Activated CD4-positive, CD25-positive, alpha-beta regulatory T cell treated with anti-CD3 and anti-CD28 coated beads, Interleukin-2, amount 50 U/mL, for 72 hours (primary cell): Measurements from ENCODE around the gene ACYP2.
"Not testable (repeated sequence)": the region's sequence is repeated elsewhere in the genome, so short reads cannot be mapped to it uniquely, and the experiment has no call there.

Experiments
- DNase-seq: peaks from one replicate; pipeline ENCODE4 v3.0.0; 2021

The ACYP2 gene

DNA sequence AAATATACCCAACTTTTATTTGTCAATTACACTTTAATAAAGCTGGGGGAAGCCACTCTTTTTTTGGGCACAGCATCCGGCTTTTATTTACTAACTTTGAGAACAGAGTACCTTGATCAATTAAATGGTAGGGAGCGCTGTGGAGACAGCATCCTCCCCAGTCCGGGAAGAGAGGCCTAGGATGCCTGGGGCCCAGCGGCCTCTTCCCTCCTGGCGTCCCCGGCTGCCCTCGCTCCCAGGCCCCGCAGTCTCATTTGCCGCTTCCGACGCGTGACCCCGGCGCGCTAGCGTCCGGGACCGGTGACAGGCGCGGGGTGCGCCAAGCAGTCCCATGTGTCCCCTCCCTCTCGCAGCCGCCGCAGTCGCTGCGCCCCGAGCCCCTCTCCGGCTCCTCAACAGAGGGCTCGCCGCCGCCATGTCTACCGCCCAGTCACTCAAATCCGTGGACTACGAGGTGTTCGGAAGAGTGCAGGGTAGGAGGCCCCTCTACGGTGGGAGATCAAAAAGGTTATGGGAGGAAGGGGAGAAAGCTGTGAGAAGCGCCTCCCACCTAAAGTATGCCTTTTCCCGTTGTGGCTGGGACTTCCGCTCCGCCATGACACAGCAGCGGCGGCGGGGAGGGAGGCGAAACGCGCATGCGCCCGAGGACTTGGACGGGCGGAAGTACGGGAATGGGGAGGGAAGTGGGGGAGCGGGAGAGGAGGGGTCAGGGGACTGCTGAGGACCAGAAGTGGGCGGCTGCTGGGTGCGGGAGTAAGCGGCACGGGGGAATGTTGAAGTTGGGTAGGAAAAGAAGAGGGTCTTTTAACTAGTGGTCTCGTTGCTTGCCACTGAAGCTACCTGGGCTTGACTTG lies at the start of gene ACYP2:
Gene ACYP2 (plus strand): TSS at position 332 of the 854 bp plus-strand sequence.
- DNase-seq, result peak; percentile 93

DNA sequence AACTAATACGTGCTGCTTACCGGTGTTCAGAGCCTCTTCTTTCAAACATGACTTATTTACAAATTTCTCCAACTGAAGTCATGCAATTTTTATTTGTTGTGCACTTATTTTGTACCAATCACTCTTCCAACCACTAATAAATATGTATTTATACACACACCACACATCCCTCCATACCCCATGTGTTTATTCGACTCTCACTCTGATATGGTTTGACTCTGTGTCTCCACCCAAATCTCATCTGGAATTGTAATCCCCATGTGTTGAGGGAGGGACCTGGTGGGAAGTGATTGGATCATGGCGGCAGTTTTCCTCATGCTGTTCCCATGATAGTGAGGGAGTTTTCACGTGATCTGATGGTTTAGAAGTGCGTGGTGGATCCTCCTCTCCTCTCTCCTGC lies 49.5 kb upstream of the ACYP2 start:
- DNase-seq, result no peak

DNA sequence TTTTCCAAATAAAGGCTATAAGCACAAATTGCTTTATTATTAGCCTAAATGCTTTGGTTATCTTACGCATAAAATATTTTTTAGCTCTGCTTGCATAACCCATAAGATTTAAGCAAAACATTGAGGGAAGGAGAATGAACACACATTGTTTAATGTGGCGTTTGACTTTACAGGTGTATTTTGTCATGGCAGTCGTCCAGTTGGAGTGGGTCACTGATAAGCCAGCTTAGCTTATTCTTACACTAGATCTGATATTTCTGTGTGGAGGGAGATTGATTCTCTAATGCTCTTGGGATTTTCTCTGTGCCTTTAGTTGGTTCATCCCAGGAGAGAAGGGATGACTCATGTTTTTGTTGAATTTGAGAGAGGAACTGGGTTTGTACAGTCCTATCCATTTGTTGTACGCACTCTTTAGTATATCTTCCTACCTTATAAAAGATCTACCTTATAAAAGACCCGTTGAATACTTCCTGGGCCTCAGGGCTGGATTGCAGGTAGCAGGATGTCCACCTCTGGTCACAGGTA lies 47.5 kb upstream of the ACYP2 start:
- no peak for DNase-seq

DNA sequence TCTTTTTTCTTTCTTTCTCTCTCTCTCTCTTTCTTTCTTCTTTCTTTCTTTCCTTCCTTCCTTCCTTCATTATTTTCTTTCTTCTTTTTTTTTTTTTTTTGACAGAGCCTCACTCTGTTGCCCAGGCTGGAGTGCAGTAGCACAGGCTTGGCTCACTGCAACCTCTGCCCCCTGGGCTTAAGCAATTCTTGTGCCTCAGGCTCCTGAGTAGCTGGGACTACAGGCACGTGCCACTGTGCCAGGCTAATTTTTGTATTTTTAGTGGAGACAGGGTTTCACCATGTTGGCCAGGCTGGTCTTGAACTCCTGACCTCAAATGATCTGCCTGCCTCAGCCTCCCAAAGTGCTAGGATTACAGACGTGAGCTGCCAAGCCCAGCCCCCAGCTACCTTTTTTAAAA lies 42.9 kb upstream of the ACYP2 start:
- not testable (repeated sequence) for DNase-seq

DNA sequence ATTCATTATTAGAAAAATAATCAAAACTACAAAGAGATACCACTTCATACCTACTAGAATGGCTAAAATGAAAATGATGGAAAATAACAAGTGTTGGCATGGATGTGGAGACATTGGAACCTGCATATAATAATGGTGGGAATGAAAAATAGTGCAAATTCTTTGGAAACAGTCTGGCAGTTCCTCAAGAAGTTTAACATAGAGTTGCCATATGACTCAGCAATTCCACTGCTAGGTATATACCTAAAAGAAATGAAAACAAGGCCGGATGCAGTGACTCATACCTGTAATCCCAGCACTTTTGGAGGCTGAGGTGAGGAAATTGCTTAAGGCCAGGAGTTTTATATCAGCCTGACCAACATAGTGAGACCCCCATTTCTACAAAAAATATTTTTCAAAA lies 41.6 kb upstream of the ACYP2 start:
- no peak for DNase-seq

DNA sequence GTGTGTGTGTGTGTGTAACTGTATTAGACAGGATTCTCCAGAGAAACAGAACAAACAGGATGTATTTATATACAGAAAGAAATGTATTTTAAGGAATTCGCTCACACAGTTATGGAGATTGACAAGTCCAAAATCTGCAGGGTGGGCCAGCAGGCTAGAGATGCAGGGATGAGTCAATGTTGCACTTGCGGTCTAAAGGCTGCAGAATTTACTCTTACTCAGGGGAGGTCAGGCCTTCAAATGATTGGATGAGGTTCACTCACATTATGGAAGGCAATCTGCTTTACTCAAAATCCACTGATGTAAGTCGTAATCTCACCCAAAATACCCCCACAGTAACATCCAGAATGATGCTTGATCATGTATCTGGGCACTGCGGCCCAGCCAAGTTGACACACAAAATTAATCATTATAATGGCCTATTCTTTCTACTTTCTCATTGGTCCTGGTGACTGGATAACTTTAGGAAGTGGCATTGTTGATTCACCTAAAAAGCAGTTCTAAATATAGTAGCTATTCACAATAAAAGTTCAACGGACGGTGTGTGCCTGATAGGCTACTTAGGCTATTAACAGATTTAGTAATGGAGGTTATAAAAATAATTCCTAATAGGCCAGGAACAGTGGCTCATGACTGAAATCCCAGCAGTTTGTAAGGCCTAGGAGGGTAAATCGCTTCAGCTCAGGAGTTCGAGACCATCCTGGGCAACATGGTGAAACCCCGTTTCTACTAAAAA lies 40.6 kb upstream of the ACYP2 start:
- no peak for DNase-seq

DNA sequence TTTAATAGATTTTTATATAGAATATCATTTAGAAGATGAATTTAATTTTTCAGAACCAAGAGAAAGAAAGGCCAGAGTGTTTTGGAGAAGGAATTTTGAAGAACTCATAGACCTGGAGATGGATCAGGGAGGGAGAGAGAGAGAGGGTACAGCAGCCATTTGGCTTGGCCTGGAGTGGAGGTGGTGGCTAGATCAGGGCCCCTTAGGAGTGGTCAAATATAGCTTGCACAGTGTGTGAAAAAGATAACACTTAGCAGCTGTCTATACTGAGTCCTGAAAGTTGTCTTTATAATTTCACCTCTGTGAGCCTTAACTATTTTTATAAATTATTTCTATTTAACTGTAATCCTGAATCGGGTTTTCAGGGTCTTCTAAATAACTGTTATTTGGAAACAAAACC lies 38.8 kb upstream of the ACYP2 start:
- no peak for DNase-seq

DNA sequence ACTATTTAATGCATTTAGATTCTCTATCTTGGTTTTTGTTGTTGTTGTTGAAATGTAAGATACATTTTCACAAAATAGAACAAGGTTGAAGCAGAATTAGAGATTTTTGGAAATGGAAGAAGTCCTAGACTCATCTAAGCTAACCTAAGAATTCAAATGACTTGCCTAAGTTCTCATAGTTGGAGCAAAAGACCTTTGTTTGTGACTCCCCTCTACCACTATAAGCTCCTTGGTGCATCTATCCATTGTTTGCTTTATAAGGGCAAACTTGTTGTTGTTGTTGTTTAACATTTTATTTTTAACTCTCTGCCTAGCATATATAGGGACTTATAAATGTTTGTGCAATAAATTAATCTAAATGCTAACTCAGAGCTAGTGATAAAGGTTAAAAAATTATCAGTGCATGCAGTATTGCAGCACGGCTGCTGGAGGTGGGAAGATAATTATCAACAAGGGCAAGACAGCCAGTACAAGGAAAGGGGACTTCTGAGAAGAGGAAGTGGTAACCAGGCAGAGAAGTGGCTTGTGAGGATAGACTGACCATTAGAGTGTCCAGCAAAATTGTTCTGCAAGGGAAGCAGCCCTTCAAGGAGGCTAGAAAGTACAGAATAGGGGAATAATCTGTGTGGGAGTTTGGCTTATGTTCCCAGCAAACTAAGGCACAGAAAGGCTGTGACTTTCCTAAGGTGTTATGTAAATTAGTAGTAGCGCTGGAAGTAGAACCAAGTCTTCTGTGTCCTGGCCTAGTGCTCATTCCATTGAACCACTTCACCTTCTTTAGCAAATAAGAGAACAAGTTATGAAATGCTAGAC lies 38.1 kb upstream of the ACYP2 start:
- DNase-seq, result no peak

DNA sequence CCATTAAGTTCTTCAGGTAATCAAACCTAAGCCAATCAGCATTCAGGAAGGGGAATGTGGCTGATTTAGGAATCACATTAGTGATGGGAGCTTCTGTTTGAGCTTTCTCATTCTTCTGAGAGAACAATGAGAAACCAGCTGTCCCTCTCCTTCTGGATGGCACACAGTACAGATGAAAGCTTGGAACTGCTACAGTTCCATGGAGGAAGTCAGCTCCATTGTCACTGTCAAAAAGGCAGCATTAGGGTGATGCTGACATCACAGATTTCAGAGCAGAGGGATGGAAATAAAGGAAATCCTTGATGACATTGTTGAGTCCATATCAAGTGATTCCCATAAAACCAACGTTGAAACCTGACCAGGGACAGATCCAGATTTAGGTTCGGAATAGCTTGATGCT lies 36.1 kb upstream of the ACYP2 start:
- DNase-seq, result no peak

DNA sequence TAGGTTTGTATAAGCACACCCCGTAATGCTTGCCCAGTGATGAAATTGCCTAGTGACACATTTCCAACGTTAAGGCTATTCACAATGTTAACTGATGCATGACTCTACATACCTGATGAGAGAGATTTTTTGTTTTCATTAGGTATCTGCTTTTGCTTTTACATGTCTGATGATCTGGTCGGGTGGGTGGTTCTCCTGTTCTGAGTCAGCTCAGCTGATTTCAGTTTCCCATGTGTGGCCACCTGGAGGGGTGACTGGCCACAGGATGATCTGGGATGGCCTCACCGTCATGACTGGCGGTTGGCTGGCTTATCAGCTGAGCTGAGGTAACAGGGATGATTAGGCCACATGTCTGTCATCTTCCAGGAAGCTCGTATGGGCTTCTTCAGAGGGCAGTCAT lies 33.8 kb upstream of the ACYP2 start:
- peak; percentile 54 for DNase-seq

DNA sequence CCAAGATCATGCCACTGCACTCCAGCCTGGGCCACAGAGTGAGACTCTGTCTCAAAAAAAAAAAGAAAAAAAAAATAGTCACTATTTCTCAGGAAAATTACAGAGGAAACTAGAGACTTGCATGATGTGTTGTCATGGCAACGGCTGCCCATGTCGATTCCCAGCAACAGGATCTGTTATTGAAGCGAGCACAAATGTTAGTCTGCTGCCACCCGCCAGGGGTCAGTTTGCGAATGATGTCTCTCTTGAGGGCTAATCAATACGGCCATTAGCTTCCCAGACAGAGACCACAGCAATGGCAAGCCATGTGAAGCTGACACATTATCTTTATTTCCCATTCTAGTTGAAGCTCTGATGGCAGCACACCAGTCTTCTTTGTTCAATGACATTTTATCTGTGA lies 32.4 kb upstream of the ACYP2 start:
- DNase-seq, result no peak

DNA sequence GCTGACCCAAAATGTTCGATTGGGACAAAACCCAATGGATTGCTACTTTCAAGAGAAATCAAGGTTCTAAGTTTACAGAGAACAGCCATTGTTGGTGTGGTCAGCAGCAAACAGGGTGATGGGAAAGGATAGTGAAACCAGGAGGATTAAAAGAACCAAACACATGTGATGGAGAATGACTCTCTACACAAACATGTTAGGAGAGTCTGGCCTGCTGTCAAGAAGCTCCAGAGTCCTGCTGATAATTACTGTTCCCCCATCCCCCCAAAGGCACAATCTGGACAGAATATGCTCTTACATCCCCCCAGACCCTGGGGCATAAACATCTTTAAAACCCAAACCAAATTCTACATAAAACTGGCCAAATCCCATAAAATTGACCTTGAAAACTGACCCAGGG lies 32.0 kb upstream of the ACYP2 start:
- DNase-seq, result no peak

DNA sequence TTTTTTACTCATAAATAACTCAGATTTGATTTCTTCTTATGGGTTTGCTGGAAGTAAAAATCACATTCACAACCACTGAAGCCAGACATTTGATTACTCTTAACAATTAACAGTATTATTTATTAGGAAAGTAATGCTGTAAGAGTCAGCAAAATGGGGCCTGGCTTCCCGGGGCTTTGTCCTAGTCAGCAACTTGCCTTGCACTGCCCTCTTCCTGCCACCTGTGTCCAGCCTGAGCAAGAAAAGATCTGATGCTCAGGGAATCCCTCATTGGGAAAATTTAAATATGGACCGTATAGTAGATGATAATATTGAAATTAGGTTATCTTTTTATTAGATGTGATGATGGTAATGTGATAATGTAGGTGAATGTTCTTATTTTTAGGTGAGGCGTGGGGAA lies 30.8 kb upstream of the ACYP2 start:
- DNase-seq, result no peak

DNA sequence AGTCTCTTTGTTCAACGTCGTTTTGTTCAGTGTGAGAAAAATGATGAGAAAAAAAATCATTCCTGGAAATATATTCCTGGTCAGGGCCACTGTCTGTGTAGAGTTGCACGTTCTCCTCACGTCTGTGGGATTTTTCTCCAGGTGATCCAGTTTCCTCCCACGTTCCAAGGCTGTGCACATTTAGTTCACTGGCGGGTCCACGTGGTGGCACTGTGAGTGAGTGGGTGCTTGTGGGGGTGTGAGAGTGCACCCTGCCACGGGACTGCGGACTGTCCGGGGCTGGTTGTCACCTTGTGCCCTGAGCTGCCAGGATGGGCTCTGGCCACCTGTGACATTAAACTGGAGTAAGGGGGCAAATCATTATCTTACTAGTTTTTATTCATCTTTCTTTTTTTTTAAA lies 30.3 kb upstream of the ACYP2 start:
- no peak for DNase-seq

DNA sequence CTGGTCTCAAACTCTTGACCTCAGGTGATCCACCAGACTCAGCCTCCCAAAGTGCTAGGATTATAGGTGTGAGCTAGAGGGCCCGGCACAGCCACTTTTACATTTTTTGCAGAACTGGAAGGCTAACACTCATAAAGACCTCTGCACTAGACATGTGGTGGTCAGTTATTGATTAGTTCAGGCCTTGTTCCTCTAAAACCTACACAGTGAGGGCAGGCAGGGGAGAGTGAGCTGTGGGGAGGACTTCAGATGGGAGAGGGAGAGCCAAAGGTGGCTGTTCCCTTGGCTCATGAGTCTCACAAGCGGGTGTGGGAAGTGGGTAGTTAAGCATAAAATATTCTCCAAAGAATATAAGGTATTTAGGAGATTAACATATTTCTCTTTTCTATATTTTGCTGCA lies 29.3 kb upstream of the ACYP2 start:
- no peak for DNase-seq

DNA sequence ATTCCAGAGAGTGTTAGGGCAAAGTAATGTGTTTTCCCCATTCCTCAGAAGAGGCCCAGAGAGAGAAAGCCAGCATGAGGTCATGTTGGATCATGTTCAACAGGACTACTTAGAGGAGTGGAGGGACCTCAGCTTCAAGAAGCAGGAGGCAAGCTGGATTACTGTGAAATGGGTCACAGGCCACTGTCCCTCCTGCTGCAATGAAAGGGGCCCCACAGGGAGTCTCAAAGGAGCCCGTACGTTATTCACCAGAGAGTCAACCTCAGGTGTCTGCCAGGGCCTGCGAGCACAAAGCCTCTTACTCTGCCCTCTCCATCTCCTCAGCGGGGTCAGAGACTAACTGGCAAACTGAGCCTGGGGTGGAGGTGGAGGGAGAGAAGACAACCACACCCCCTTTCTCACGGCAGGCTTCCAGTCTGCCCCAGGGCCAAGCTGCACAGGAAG lies 27.2 kb upstream of the ACYP2 start:
- no peak for DNase-seq

DNA sequence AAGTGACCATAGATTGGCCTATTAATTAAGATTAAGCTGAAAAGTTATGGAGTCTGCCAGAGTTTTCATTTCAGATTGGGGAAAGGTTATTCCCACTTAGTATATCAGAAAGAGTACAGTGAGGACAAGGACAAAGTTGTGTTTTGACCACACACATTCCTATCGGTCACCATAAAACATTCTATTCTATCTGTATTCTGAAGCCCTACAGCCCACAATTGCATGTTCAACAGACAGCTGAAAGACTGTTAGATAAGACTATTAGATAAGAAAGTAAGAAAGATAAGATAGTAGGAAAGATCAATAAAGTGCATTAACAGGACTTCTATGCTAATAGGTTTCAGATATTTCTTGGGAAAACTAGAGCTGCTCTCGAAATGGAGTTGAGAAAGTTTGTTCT lies 26.7 kb upstream of the ACYP2 start:
- no peak for DNase-seq

DNA sequence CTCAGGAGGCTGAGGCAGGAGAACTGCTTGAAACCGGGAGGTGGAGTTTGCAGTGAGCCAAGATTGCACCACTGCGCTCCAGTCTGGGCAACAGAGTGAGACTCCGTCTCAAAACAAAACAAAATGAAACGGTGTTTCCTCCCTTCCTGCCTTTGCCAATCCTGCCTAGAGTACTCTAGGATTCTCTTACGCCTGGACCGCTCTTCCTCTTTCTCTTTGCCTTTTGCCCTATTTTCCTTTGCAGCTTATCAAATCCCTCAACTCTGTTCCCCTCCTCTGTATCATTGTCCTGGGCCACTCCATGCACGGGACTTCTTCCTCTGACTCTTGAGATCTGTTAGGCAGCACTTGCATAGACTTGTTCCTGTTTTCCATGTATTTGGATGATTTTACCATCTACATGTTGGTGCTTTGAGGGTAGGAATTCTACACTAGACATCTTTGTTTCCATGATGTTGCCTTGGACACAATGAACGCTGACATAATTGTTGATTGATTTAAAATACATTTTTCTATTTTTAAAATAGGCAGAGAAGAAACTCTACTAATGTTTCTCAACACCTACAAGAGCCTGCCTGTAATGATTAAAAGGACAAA lies 24.8 kb upstream of the ACYP2 start:
- DNase-seq, result no peak

DNA sequence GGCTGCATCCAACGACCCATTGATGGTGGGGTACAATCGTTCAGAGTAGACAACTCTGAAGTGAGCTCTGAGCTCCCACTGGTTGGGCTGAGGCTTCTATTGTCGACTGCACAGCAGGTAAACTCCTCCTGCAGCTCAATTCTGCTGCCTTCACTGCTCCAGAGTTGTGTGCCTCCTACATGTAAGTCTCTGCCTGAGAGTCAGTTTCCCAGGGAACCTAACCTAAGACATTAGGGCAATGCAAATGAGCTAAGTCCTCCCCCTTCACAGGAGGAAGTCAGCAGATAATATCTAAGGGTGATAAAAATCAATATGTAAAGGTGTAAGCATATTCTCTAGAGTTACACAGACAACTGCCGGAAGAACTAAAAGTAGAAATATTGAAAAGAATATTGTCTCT lies 22.5 kb upstream of the ACYP2 start:
- no peak for DNase-seq

DNA sequence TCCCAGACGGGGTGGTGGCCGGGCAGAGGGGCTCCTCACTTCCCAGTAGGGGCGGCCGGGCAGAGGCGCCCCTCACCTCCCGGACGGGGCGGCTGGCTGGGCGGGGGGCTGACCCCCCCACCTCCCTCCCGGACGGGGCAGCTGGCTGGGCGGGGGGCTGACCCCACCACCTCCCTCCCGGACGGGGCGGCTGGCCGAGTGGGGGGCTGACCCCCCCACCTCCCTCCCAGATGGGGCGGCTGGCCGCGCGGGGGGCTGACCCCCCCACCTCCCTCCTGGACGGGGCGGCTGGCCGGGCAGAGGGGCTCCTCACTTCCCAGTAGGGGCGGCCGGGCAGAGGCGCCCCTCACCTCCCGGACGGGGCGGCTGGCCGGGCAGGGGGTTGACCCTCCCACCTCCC lies 20.0 kb upstream of the ACYP2 start:
- DNase-seq, result not testable (repeated sequence)

DNA sequence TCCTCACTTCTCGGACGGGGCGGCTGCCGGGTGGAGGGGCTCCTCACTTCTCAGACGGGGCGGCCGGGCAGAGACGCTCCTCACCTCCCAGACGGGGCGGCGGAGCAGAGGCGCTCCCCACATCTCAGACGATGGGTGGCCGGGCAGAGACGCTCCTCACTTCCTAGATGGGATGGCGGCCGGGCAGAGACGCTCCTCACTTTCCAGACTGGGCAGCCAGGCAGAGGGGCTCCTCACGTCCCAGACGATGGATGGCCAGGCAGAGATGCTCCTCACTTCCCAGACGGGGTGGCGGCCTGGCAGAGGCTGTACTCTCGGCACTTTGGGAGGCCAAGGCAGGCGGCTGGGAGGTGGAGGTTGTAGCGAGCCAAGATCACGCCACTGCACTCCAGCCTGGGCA lies 19.3 kb upstream of the ACYP2 start:
- DNase-seq, result not testable (repeated sequence)

DNA sequence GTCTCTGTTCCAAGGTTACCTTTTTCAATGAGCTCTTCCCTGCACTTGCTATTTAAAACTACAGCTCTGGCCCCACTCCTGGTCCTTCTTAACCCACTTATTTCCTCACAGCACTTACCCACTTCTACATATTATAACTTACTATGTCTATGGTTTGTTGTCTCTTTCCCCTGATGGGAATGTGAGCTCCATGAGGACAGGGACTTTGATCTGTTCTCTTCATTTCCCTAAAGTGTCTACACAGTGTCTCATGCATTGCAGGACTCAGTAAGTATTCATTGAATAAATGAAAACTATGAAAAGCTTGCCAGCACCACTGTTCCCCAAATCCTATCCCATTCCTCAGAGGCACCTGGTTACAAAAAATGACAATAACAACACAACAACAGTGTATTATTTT lies 18.3 kb upstream of the ACYP2 start:
- DNase-seq, result no peak

DNA sequence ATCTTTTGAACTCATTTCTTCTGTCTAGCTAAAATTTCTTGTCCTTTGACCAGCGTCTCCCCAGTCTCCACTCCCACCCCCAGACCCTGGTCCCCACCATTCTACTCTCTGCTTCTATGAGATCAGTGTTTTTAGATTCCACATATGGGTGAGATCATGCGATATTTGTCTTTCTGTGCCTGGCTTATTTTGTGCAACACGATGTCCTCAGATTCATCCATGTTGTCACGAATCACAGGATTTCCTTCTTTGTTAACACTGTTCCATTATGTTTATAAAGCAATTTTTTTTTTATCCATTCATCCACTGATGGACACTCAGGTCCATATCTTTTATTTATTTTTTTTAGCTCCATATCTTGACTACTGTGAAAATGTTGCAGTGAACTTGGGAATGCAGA lies 16.0 kb upstream of the ACYP2 start:
- DNase-seq, result no peak
